ENCODE results near the gene SAMD10. TPM values are rescaled to one million over a fixed set of nuclear protein-coding genes. Genes with fewer than 3 reads are reported as not detected.

Gene SAMD10
- polyA plus RNA-seq, 1 donor, result 7.5 TPM

DNA sequence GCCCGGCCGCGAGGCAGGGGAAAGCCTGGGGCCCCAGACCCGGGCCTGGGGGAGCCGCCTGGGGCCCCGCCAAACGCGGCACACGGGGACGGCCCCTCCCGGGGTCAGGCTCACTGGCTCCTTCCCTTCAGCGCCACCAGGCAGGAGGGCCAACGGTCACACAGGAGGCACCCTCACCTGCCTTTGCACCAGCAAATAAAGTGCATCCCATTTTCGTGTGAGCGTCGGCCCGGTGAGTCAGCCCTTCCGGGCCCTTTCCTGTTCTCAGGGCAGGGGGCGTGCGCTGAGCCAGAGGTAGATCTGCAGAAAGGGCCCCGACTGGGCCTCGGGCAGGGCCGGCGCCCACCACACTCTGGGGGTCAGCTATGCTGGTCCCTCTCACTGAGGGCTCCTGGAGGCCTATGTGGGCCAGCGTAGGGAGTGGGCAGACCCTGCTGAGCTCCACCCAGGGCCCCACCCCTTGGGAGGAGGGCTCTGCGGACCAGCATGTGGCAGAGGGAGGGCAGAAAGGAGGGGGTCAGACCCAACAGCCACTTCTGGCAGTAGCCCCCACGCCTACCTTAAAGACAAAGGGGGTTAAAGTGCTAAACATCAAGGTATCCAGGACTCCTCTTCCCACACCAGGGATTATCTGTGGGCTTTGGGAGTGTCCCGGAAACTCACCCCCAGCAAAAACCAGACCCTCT lies 22.3 kb downstream of the SAMD10 start:
- DNase-seq, result peak; percentile 30

DNA sequence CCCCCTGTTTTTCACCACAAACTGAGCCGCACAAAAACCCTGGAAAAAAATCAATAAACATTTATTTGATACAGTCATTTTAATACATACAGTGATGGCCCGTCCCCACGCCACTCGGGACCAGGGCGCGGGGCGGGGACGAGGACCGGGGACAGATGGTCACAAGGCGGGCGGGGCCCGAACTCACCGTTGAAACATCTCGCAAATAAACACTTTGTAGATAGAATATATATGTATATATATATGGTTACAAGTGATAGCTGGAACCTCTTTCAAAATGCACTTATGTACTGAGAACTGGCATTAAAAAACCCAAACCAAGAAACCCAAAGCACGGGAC lies 22.8 kb downstream of the SAMD10 start:
- no peak for DNase-seq

DNA sequence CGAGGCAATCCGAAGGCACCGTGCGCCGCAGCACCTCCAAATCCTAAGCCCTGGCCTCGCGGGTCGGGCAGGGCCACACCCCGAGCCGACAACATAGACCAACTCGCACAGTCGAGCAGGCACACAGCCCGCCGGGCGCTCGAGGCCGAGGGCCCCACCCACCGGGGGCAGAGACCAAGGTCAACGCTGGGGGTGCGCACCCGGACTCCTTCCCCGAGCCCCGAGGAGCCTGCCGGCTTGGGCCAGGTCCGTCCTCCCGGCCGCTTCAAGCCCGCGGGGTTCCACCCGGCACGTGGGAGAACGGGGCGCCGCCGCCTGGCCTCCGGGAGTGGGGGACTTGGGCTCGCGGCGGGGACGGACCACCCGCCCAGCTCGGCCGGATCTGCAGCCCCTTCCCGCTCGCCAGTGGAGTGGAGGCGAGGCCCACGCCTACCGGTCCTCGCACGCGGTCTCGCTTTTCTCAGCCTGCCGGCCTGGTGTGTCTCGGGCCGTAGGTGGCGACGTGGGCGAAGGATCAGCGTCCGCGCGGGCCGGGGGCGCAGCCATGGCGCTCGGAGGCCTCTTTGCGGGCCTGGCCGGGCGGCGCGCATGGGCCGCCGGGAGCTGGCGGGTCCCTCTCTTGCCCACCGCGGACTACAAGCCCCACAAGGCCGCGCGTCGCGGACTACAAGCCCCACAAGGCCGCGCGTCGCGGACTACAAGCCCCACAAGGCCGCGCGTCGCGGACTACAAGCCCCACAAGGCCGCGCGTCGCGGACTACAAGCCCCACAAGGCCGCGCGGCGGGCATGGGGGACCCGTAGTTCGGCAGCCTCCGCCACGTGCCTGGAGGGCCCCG lies 23.4 kb downstream of the SAMD10 start, which contains the start of gene UCKL1:
UCKL1 (minus strand) TSS at position 590 of the 837 bp plus-strand sequence; CDS start at position 546, 44 bp downstream.
- DNase-seq, result peak; percentile 86

DNA sequence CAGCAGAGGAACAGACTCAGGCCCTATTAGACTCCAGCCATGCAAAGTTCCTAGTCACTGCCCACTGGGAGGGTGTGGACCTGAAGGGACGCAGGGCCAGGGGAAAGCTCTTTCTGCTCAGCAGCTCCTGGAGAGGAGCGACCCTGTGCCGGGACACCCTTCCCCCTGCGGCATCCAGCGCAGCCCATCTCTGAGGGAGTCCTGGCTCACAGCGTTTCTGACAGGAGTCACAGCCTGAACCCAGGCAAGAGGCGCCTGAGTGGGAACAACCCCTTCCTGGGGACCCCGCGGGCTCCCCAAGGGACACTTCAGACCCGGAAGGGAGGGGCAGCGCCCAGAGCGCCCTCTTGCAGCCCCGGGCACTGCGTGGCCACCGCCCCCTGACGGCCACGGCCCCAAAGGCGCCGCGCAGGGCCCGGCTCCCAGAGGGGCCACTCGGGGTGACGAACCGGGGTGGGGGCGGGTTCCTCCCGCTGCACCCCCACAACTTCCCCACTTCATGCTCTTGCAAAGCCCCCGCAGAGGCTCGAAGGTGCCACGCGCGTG lies 24.1 kb downstream of the SAMD10 start:
- no peak for DNase-seq

DNA sequence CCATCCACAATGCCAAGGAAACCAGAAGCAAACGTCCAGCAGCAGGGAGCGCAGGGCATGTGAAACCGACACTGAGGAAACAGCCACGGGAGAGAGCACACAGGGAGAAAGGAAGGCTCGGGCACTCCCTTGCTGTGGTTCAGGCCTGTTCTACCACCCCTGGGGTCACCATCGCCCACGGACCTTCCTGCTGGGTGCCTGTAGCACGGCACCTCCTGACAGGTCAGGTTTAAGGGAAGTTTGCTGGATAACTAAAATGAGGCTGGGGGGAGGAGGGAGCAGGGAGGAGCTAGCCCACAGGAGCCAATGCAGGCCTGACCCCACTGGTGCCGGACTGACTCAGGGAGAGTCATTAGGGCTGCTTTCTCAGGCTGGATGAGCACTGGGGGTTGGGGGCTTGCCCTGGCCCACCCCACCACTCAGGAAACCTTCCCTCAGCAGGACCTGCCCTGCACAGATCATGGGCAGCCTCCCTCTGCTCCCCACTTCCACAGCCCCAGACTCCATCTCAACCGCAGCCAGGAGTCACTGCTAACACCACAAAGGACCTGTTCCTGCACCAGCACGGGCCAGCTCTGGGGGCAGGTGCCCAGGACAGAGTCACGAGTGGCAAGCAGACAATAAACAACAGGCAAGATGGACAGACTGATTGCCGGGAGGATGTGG lies 25.5 kb downstream of the SAMD10 start:
- DNase-seq, result no peak

DNA sequence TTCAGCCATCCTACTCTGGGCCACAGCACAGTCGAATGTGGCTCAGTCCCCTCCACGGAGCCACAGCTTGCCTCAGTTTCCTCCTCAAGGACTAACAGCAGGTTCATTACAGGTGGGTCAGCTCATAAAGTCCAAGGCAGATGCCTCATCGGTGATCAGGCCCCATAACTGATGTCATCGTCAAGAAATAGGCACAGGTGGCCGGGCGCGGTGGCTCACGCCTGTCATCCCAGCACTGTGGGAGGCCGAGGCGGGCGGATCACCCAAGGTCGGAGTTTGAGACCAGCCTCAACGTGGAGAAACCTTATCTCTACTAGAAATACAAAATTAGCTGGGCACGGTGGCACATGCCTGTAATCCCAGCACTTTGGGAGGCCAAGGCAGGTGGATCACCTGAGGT lies 26.7 kb downstream of the SAMD10 start:
- no peak for DNase-seq

DNA sequence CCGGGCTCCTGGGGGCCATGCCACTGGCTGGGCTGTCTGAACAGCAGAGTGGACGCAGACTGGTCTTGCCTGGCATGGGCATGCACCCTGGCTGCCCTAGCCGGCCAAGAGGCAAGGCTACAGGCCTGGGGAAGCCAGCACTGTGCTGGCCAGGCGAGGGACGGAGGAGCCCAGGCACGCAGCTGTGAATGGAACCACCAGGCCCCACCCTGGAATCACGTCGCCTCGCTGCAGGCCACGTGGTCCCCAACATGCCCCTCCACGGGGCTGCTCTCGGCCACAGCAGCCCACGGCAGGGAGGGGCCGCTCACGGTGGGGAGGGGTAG lies 27.3 kb downstream of the SAMD10 start:
- no peak for DNase-seq

DNA sequence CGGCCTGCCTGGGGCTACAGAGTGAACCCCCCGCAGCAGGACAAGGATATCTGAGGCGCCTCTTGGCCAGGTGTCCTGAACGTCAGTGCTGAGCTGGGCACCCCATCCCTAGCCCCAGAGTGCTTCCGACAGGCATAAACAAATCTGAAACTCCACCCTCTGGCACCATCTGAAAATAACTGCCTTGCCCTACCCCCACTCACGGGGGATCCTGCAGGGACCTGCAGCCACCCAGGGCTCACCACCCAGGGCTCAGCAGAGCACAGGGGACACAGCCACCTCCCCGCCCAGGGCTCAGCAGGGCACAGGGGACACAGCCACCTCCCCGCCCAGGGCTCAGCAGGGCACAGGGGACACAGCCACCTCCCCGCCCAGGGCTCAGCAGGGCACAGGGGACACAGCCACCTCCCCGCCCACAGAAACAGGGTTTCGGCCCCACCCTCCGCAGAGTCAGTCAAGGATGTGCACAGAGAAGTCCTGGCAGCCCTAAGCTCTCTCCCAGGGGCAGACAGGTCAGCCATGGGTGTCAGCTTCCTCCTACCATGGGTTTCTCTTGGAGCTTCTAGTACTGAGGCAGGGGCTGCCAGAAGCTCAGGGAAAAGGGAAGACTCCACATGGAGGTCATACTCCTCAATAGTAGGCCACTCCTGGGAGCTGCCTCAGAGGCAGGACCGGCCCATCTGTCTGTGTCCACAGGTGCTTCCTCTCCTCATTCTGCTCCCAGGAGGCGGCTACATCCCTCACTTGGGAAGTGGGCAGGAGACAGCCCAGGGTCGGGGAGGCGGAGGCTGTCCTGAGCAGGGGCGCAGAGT lies 27.8 kb downstream of the SAMD10 start:
- DNase-seq, result no peak

DNA sequence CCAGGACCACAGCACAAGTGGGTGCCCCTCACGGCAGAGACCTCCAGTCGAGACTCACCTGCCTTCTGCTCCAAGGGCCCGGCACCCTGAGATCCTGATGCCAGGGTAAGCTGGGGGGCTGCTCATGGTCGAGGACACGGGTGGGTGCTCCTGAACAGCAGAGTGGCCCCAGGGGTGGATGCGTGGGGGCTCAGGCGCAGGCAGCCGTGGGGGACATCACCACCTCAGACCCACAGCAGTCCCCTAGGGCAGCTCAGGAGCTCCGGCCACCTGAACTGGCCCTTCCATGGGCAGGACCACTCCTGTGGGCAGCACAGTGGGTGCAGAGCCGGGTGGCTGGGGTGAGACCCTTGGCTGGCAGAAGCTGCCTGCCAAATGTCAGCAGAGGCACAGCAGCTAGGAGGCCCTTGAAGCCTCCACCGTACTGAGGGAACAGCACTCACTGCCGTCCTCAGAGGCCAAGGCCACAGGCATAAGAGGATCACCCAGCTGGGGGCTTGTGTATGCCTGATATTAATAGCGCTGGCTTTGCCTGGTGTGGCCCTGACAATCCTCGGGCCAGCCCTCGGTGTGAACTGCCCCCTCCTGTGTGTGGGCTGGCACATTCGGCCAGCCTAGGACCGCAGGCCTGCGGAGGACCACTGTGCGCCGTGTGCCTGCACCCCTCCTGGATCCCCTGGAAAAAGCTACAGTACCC lies 28.6 kb downstream of the SAMD10 start:
- DNase-seq, result no peak

DNA sequence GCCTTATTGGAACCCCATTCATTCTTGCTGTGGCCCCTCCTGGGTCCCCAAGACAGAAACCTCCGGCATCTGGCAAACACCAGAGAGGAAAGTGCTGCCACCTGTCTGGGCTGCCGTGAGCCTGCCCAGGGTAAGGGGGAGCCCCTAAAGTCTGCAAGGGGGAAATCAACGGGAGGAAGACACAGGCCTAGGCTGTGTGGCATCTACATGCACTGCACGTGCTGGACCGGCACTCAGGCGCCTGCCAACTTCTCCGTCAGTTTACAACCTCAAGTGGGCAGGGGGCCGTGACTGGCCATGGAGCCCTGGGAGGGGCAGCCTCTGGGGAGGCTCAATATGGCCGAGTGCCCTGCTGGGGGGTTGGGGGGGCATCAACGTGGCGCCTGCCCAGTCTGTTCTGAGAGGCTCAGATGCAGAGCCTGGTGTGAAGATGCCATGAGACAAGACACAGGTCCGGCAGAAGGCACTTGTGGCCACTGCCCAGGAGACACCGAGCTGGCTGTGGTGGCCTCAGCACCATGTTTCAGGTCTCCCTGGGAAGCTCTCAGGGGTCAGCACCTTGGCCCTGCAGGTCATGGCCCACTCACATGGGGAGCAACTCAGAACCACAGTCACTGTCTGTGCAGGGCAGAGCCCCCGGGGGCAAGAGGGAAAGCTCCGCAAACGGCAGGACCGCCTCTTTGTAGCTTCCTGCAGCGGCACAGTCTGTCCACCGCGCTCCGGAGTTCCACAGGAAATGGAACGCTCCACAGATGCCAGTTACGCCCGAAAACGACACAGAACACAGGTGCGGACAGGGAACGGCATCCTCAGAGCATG lies 31.6 kb downstream of the SAMD10 start:
- DNase-seq, result no peak

DNA sequence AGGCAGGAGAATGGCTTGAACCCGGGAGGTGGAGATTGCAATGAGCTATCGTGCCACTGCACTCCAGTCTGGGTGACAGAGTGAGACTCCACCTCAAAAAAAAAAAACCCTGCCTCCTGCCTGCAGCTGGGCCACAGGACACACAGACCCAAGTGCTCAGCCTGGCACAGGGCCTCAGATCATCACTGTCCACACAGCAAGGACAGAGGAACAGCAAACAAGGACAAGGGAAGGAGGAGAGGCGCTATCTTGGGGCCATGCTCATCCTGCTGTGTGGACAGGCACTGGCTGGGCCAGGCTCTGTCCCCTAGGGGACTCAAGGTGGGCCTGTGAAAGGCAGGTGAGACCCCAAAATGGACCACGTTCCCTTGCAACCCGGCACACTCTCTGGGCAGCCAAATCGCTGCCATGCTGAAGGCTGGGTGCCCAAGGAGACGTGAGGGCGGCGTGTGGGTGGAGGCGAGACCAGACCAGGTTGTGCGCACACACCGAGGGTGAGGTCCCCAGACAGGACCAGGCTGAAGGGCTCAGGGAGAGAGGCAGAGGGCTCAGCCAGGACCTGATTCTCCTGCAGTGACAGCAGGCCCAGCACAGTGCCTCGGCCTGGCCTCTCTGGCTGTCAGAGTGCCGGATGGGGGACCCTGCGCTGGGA lies 32.3 kb downstream of the SAMD10 start:
- no peak for DNase-seq

DNA sequence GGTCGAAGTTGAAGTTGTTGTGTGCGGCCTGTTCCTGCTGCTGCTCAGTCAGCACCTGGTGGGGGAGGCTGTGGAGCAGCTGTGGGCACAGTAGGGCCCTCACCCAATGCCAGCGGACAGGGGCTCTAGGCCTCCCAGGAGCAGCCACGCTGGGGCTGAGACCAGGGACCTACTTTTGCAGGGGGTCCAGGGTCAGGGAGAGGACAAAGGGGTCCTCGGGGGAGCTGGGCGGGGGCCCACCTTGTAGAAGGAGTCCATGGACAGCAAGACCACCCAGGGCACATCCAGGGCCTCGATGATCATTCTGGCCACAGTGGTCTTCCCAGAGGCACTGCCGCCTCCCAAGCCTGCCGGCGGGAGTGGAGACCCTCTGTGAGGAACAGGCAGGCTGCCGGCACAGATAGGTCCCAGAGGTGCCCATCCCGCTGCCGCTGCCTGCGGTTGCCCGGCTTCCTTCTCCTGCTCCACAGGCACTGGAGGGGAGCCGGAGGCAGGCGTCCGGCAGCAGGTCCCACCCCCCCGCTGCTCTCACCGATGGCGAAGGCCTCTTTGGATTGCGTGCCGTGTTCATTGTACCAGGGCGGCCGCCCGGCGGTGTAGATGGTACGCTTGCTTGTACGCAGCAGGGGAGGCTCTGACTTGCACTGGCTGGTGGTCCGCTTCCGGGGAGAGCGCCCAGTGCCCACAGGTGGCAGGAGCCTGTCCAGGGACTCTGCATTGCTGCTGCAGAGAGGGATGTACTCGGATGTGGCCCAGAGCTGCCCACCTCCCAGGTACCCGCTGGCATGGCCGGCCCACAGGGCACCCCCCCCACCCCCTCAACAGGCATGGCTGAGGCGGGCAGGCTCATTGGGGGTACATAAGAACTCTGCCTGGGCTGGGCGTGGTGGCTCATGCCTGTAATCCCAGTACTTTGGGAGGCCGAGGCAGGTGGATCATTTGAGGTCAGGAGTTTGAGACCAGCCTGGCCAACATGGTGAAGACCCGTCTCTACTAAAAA lies 33.2 kb downstream of the SAMD10 start:
- DNase-seq, result no peak

DNA sequence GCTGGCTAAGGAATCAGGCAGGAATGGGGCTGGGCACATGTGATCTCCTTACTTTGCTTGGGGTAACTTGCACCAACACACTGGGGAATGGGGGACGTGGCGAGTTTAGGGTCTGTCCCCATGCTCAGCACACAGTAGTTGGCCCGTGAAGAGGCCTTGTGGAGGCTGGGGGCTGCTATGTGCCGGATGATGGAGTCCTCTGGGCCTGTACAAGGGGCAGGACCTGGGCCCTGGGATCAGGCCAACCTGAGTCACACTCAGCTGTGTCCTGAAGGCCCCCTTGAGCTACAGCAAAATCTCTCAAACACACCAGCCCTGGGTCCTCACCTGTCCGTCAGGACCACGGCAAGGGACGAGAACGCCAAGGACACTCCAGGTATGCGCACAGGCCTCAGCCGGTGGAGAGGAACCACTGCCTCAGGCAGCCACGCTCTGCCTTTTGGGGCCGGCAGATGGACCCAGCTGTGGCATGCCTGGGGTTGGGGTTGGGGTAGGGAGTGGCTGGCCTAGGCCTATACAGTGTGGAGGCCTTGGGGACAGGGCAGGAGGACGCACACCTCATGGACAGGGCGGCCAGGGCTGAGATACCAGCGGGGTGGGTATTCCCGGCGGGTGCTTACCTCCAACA lies 34.3 kb downstream of the SAMD10 start:
- no peak for DNase-seq

DNA sequence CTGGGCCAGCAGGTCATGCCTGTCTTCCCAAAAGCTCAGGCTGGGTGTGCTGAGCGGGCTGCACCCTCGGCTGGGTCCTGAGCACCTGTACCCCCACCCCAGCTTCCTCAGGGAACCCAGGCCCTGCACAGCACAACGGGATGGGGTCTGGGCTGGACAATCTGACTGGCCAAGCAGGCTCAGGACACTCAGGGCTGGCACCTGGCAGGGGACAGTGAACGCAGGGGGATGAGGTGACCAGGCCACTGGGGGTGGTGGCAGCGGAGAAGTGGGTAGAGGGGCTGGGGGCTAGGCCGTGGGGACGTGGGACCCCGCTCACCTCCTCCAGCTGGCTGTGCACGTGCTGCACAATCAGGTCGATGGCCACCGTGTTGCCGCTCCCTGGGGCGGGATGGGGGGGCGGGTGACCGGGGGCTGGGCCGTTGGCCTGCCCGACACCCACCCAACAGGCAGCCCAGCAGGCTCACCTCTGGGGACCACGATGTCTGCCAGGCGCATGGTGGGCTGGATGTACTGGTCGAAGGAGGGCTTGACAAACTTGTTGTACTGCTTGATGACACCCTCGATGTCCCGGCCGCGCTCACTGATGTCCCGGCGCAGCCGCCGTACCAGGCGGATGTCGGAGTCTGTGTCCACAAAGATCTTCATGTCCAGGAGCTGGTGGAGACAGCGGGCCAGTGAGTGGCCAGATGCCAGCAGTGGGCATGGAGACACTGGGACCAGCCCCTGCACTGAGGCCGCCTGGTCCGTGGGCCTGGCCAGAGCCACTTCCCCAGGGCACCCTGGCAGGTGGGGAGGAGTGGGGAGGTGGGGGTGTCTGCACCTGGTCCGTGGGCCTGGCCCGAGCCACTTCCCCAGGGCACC lies 35.1 kb downstream of the SAMD10 start:
- DNase-seq, result no peak

DNA sequence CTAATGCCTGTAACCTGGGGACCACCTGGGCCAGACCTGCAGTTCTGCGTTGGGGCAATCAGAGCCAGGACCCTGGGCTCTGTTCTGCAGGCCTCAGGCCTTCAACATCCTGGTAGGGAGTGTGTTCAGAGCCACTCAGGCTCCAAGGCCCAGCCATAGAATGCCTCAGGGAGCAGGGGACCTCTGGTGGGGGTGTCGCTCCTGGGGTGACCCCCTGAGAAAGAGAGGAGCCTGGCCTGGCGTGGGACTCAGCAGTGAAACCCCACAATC lies 35.7 kb downstream of the SAMD10 start:
- no peak for DNase-seq

DNA sequence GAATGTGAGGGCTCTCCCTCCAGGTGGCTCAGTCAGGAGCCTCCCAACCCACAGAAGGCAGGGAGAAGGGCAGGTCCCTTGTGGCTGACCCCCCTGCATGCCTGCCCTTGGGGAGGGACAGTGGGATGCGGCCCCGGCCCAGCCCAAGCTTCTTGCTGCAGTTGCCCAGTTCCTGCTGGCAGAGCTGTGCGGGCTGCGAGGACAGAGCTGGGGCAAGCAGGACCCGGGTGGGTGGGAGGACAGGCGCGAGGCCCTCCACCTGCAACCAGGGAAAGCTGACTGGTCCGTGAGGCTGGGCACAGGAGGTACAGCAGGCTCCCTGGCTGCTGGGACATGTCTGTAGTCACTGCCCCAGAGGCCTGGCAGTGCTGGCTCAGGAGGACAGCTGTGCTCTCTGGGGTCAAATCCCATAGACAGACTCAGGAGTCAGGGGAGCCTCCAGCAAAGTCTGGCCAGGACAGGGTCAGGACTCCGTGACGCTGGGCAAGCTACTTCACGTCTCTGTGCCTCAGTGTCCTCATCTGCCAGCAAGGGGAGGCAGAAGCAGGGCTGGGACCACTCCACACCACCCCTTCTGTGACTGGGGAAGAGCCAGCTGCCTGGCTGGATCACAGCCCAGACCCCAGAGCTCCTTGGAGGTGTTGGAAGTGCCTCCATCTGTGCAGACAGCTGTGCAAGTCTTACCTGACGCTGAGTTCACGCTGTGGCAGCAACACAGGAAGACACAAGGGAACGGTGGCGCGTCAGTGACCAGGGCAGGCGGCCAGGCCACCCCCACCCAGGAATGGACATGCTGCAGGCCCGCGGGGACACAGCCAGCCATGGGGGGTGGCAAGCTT lies 36.3 kb downstream of the SAMD10 start:
- no peak for DNase-seq

Data from left kidney (tissue), 2 donors.